ENCODE data around the gene DCXR. TPM values are rescaled to one million over a fixed set of nuclear protein-coding genes. Genes with fewer than 3 reads are reported as not detected.

Gene DCXR
- total and polyA plus RNA-seq, 2 donors (not counting 3 experiments of a cell fraction or from before 2014, with no cell fraction given), result 93.0 to 178 TPM

DNA sequence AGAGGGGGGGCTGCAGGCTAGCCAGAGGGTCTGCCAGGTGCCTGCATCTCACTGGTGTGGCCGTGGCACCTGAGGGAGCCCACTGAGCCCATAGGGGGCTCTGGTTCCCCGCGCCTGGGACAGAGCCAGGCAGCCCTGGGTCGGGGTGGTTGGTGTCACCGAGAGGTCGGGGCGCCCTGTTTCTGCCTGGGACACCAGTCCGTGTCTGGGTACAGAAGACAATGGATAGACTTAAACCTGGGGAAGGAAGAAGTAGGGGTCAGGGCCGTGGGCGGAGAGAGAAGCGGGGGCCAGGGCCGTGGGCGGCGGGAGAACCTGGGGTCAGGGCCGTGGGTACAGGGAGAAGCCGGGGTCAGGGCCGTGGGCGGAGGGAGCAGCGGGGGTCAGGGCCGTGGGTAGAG lies 11.1 kb upstream of the DCXR start:
- CTCF ChIA-PET, result interaction anchor here (1.0 kb wide), 1 partner anchor 18 kb away, joined by 4 read pairs; the partner anchor contains the start of gene RAC3
- intact Hi-C loops (cut with micrococcal nuclease) (no loop called here), dilution Hi-C loops (cut with MboI; ENCODE audit: extremely low pct_ligation_motif_present, low sequenced_read_pairs) (no loop called here)
- H3K9me3 ChIP-seq (replicated peaks; ENCODE audit: control insufficient read depth, insufficient read depth, low read length), result no peaks in the 10 kb centered on the region
- no peaks in the 10 kb centered on the region for H3K27me3 ChIP-seq (ENCODE audit: control insufficient read depth in 2 of 2, insufficient read depth in 2 of 2, low read length in 2 of 2)
- BruUV-seq (replicated peaks), result no TSS peak
- H3K36me3 ChIP-seq (ENCODE audit: control insufficient read depth in 2 of 2, extremely low read depth in 1 of 2, insufficient read depth in 2 of 2, low read length in 2 of 2), result peaks cover 0 to 8% of the 10 kb centered on the region in 2 experiments
- no peak overlapping the region for H3K4me2 ChIP-seq (ENCODE audit: insufficient read depth, low read length)
- no peak for DNase-seq (ENCODE audit: low read depth, low spot score)
- no peak overlapping the region for H3K9ac ChIP-seq (replicated peaks; ENCODE audit: extremely low read depth, insufficient read depth, low read length)
- H3K4me1 ChIP-seq (ENCODE audit: control insufficient read depth, extremely low read depth, insufficient read depth, low read length), result peaks cover 11% of the 10 kb centered on the region
- H3K4me3 ChIP-seq (replicated peaks in 1 of 3; ENCODE audit: insufficient read depth in 1 of 3, low read depth in 1 of 3, low read length in 3 of 3), result no peak overlapping the region
- H3K79me2 ChIP-seq (ENCODE audit: control insufficient read depth, insufficient read depth, low read length), result peaks cover 11% of the 10 kb centered on the region
- TF ChIP-seq MYC (IDR thresholded peaks at IDR 0.05; ENCODE audit: low read depth, low read length) (no peak), FOS (IDR thresholded peaks at IDR 0.05; ENCODE audit: borderline replicate concordance, insufficient read depth, low read length) (no peak), JUN (IDR thresholded peaks at IDR 0.05; ENCODE audit: borderline replicate concordance, insufficient read depth, insufficient read length, low read depth) (no peak), POLR2AphosphoS5 (IDR thresholded peaks at IDR 0.05; ENCODE audit: insufficient read depth, low read depth, low read length) (no peak)
- TF ChIP-seq, protein P1, sequence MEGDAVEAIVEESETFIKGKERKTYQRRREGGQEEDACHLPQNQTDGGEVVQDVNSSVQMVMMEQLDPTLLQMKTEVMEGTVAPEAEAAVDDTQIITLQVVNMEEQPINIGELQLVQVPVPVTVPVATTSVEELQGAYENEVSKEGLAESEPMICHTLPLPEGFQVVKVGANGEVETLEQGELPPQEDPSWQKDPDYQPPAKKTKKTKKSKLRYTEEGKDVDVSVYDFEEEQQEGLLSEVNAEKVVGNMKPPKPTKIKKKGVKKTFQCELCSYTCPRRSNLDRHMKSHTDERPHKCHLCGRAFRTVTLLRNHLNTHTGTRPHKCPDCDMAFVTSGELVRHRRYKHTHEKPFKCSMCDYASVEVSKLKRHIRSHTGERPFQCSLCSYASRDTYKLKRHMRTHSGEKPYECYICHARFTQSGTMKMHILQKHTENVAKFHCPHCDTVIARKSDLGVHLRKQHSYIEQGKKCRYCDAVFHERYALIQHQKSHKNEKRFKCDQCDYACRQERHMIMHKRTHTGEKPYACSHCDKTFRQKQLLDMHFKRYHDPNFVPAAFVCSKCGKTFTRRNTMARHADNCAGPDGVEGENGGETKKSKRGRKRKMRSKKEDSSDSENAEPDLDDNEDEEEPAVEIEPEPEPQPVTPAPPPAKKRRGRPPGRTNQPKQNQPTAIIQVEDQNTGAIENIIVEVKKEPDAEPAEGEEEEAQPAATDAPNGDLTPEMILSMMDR (IDR thresholded peaks at IDR 0.05; ENCODE audit: extremely low read depth in 1 of 2, insufficient read depth in 1 of 2, low read depth in 1 of 2, low read length in 2 of 2), result no peak
- H2AFZ ChIP-seq (ENCODE audit: low read depth, low read length), result no peak overlapping the region
- no peak for FAIRE-seq
- H3K9me1 ChIP-seq (replicated peaks; ENCODE audit: control insufficient read depth, extremely low read depth, insufficient read depth, low read length), result no peaks in the 10 kb centered on the region
- H3K27ac ChIP-seq (ENCODE audit: insufficient read depth, low read depth, low read length), result no peak overlapping the region
- no peaks in the 10 kb centered on the region for H4K20me1 ChIP-seq (replicated peaks; ENCODE audit: control insufficient read depth, extremely low read depth, insufficient read depth, low read length)
- POLR2A ChIA-PET, result no interaction called here

Data from endothelial cell of umbilical vein (primary cell).